Mesenchymal stem cell (in vitro differentiated cells and primary cell): ENCODE results near the gene HYAL3.

Source experiments
- DNase-seq: peaks from one replicate; pipeline ENCODE4 v3.0.0-alpha.2; 2013
- H2AFZ ChIP-seq: one replicate; pipeline ENCODE4 v1.6.1; 2013; ENCODE audit warnings: low read depth, mild to moderate bottlenecking, control low read depth, inconsistent platforms, low read length, moderate library complexity
- H2AK5ac ChIP-seq: 2 replicates; pipeline ENCODE4 v1.6.1; 2013; ENCODE audit warnings: low read length, moderate library complexity, mild to moderate bottlenecking, inconsistent platforms; ENCODE audit not compliant: severe bottlenecking
- H2BK120ac ChIP-seq: one replicate; pipeline ENCODE4 v1.6.1; 2013; ENCODE audit warnings: low read depth, mild to moderate bottlenecking, inconsistent platforms, low read length, moderate library complexity
- H2BK12ac ChIP-seq, 2 experiments: one replicate each; pipeline ENCODE4 v1.6.1; 2013; ENCODE audit warnings: inconsistent platforms in 2 of 2, low read length in 2 of 2, mild to moderate bottlenecking in 2 of 2, moderate library complexity in 2 of 2, control low read depth in 1 of 2
- H2BK15ac ChIP-seq: one replicate; pipeline ENCODE4 v1.6.1; 2013; ENCODE audit warnings: mild to moderate bottlenecking, low read depth, inconsistent platforms; ENCODE audit not compliant: poor library complexity, severe bottlenecking
- H2BK5ac ChIP-seq: 2 replicates; pipeline ENCODE4 v1.6.1; 2013; ENCODE audit warnings: low read depth, mild to moderate bottlenecking, low read length, control low read depth, inconsistent platforms; ENCODE audit not compliant: poor library complexity, severe bottlenecking
- H3K14ac ChIP-seq, 2 experiments: one replicate each; pipeline ENCODE4 v1.6.1; 2013; ENCODE audit warnings: inconsistent platforms in 2 of 2, low read length in 2 of 2, control low read depth in 1 of 2, mild to moderate bottlenecking in 1 of 2, moderate library complexity in 1 of 2
- H3K18ac ChIP-seq, 2 experiments: one replicate each; pipeline ENCODE4 v1.6.1; 2013; ENCODE audit warnings: inconsistent platforms in 2 of 2, low read length in 2 of 2, control low read depth in 1 of 2, low read depth in 1 of 2, mild to moderate bottlenecking in 1 of 2
- H3K23ac ChIP-seq, 2 experiments: one replicate each; pipeline ENCODE4 v1.6.1; 2013; ENCODE audit warnings: inconsistent platforms in 2 of 2, low read length in 2 of 2, mild to moderate bottlenecking in 2 of 2, moderate library complexity in 2 of 2, control low read depth in 1 of 2
- H3K27ac ChIP-seq: 2 replicates; pipeline ENCODE4 v1.5.1; 2013; ENCODE audit warnings: mild to moderate bottlenecking, moderate library complexity, low read length, control low read depth, inconsistent platforms; ENCODE audit not compliant: poor library complexity, severe bottlenecking
- H3K27me3 ChIP-seq, 2 experiments: 2 replicates each; pipeline versions ENCODE4 v1.6.1 to v1.7.0; 2013; ENCODE audit warnings: low read length in 2 of 2, mild to moderate bottlenecking in 2 of 2, moderate library complexity in 2 of 2, control low read depth in 1 of 2, inconsistent platforms in 1 of 2; ENCODE audit not compliant: control insufficient read depth in 1 of 2, insufficient read depth in 1 of 2
- H3K36me3 ChIP-seq, 2 experiments: 2 replicates each; pipeline versions ENCODE4 v1.6.1 to v1.7.0; 2013; ENCODE audit warnings: low read length in 2 of 2, control low read depth in 1 of 2, inconsistent platforms in 1 of 2, low read depth in 1 of 2, mild to moderate bottlenecking in 1 of 2; ENCODE audit not compliant: insufficient read depth in 2 of 2, control insufficient read depth in 1 of 2
- H3K4ac ChIP-seq, 2 experiments: one replicate each; pipeline ENCODE4 v1.6.1; 2013; ENCODE audit warnings: inconsistent platforms in 2 of 2, low read length in 2 of 2, mild to moderate bottlenecking in 2 of 2, moderate library complexity in 2 of 2, control low read depth in 1 of 2, low read depth in 1 of 2
- H3K4me1 ChIP-seq: 2 replicates; pipeline ENCODE4 v1.6.1; 2013; ENCODE audit warnings: low read depth, low read length, control low read depth; ENCODE audit not compliant: control insufficient read depth, insufficient read depth
- H3K4me2 ChIP-seq: 2 replicates; pipeline ENCODE4 v1.6.1; 2013; ENCODE audit warnings: low read length, mild to moderate bottlenecking, inconsistent platforms; ENCODE audit not compliant: poor library complexity, severe bottlenecking
- H3K4me3 ChIP-seq, 2 experiments: 2 replicates each; pipeline versions ENCODE4 v1.5.1 to v1.7.0; 2013; ENCODE audit warnings: low read length in 2 of 2, mild to moderate bottlenecking in 2 of 2, control low read depth in 1 of 2, low read depth in 1 of 2; ENCODE audit not compliant: insufficient read depth in 1 of 2
- H3K79me1 ChIP-seq: replicated peaks from 2 replicates; pipeline ENCODE4 v1.6.1; 2013; ENCODE audit warnings: mild to moderate bottlenecking, control low read depth, low read length, inconsistent platforms; ENCODE audit not compliant: poor library complexity, severe bottlenecking
- H3K9ac ChIP-seq: 2 replicates; pipeline ENCODE4 v1.7.0; 2013; ENCODE audit warnings: mild to moderate bottlenecking, low read length, moderate library complexity
- H3K9me3 ChIP-seq: 2 replicates; pipeline ENCODE4 v1.7.0; 2013; ENCODE audit warnings: mild to moderate bottlenecking, low read length; ENCODE audit not compliant: control insufficient read depth
- H4K8ac ChIP-seq: one replicate; pipeline ENCODE4 v1.6.1; 2013; ENCODE audit warnings: inconsistent platforms, mild to moderate bottlenecking, low read length, moderate library complexity
- H4K91ac ChIP-seq: one replicate; pipeline ENCODE4 v1.6.1; 2013; ENCODE audit warnings: mild to moderate bottlenecking, low read length, inconsistent platforms
- WGBS: methylation state at CpG from one replicate; pipeline ENCODE4 v1.1.7; 2013; ENCODE audit warnings: mixed read lengths; 5-methylcytosine and 5-hydroxymethylcytosine counted together

The HYAL3 gene

DNA sequence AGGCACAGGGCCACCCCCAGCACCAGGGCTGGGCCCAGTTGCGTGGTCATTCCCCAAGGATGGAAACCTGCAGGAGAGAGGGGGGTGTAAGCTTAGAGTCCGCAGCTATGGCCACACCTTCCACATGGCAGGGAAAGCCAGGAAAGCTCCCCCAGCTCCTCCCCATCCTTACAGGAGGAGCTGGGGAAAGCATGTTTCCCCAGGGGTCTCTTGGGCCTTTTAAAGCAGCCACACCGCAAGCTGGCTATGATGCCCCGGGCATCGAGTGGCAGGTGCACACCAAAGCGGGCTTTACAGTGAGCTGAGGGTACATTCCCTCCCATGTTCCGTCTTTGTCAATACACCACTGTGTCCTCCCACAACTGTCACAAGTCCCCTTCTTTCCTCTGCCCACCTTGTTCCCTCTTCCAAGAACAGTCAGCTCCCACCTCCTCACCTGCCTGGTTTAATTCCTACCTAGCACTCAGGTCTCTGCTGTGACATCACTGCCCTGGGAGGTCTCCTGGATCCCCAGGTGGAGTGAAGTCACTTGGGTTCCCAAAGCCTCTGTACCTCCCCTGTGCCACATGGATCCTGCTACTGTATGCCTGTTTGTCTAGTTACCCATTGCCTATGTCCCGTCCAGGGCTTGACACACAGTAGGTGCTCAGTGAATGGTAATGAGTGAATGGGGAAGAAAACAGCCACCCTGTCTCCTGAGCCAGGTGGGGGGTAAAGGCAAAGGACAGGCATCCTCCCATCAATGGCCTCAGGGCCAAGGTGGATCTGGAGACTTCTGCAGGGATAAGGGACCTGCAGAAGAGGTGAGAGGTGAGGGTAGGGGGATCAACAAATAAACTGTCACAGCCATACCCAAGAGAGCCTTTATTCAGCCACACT lies 3.4 kb downstream of the HYAL3 start:
- no peaks in the 10 kb centered on the region for H3K27me3 ChIP-seq

DNA sequence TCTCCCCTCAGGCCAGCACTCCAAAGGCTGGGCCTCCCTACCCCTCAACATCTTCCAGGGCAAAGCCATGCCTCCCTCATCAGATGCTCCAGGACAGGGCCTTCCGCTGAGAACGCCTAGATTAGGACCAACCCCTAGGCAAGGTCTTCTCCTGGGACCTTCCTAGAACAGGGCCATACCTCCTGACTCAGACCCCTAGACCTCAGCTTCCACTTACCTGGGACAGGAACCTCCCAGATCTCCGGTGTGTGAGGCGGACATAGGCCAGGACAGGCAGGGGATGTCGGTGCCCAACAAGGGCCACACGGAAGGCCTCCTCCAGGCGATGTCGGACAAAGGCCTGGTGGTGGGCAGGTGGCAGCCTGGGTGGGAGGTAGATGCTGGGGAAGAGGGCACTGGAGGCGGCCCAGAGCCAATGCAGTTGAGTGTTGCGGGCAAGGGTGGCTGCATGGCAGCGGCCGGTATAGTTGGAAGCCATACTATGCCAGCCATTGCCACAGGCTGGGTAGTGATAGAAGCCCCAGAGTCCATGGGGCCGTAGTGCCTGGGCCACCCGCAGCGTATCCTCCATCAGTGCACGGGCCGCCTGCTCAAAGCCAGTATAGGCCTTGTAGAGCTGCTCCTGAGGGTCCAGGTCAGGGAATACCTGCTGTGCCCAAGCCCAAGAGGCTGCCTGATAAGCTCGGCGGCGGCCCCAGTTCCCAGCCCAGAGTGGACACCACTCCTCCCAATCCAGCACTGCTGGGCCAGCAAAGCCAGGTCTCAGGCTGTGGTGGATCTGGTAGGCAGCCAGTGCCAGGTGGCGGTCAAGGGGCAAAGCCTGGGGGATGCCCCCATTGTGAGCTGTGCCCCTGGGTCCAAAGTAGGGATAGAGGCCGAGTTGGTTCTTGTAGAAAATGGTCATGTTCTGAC lies 4.5 kb downstream of the HYAL3 start:
- no peak overlapping the region for H2BK5ac ChIP-seq
- no peak for DNase-seq
- no peak overlapping the region for H4K91ac ChIP-seq
- no peak overlapping the region for H3K4ac ChIP-seq
- H3K23ac ChIP-seq, result no peak overlapping the region
- WGBS, result 93% methylated on average over 22 of the region's 22 CpGs
- no peak overlapping the region for H3K4me2 ChIP-seq
- no peak overlapping the region for H4K8ac ChIP-seq
- H3K9me3 ChIP-seq, result no peaks in the 10 kb centered on the region
- no peak overlapping the region for H3K27ac ChIP-seq
- H3K18ac ChIP-seq, result no peak overlapping the region
- H2AFZ ChIP-seq, result no peak overlapping the region
- H3K27me3 ChIP-seq, result no peaks in the 10 kb centered on the region
- H2BK120ac ChIP-seq, result no peak overlapping the region
- peaks cover 22% of the 10 kb centered on the region for H3K79me1 ChIP-seq
- no peak overlapping the region for H3K14ac ChIP-seq
- H2BK15ac ChIP-seq, result peak overlapping the region; percentile 44
- H3K36me3 ChIP-seq, result peaks cover 13 to 21% of the 10 kb centered on the region in 2 experiments
- H3K4me1 ChIP-seq, result peaks cover 24% of the 10 kb centered on the region
- H3K9ac ChIP-seq, result no peak overlapping the region
- no peak overlapping the region for H2BK12ac ChIP-seq
- H3K4me3 ChIP-seq, result no peak overlapping the region
- H2AK5ac ChIP-seq, result no peak overlapping the region

More for the DNA sequence above, 3.4 kb downstream of the HYAL3 start:
- H3K4me3 ChIP-seq, result no peak overlapping the region
- H3K79me1 ChIP-seq, result peaks cover 13% of the 10 kb centered on the region
- H2BK5ac ChIP-seq, result no peak overlapping the region
- peaks cover 26% of the 10 kb centered on the region for H3K4me1 ChIP-seq
- peaks cover 5 to 12% of the 10 kb centered on the region in 2 experiments for H3K36me3 ChIP-seq
- no peak overlapping the region for H2BK120ac ChIP-seq
- no peak overlapping the region for H3K23ac ChIP-seq
- no peak overlapping the region for H2BK12ac ChIP-seq
- no peak overlapping the region for H2AFZ ChIP-seq
- no peak overlapping the region for H2BK15ac ChIP-seq
- no peak overlapping the region for H3K4ac ChIP-seq
- H2AK5ac ChIP-seq, result no peak overlapping the region
- no peak overlapping the region for H3K14ac ChIP-seq
- no peak overlapping the region for H3K4me2 ChIP-seq
- no peak overlapping the region for H3K9ac ChIP-seq
- no peak overlapping the region for H3K18ac ChIP-seq
- no peak overlapping the region for H4K91ac ChIP-seq
- no peak overlapping the region for H4K8ac ChIP-seq
- no peaks in the 10 kb centered on the region for H3K9me3 ChIP-seq
- 86% methylated on average over 8 of the region's 8 CpGs for WGBS
- DNase-seq, result no peak
- no peak overlapping the region for H3K27ac ChIP-seq

DNA sequence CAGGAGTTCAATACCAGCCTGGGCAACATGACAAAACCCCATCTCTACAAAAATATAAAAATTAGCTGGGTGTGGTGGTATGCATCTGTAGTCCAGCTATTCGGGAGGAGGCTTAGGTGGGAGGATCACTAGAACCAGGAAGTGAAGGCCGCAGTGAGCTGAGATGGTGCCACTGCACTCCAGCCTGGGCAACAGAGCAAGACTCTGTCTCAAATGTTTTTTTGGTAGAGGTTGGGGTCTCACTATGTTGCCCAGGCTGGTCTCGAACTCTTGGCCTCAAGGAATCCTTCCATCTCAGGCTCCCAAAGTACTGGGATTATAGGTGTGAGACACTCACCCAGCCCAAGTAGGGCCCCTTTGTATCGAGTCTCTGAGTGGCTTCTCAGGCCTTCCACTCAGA lies 5.1 kb downstream of the HYAL3 start:
- no peaks in the 10 kb centered on the region for H3K9me3 ChIP-seq
- H3K4me1 ChIP-seq, result peaks cover 24% of the 10 kb centered on the region
- no peak overlapping the region for H3K9ac ChIP-seq
- DNase-seq, result no peak
- H2BK15ac ChIP-seq, result no peak overlapping the region
- WGBS, result 85% methylated on average over 4 of the region's 4 CpGs
- no peak overlapping the region for H2AFZ ChIP-seq
- no peak overlapping the region for H3K4me3 ChIP-seq
- H3K4me2 ChIP-seq, result no peak overlapping the region
- no peak overlapping the region for H3K14ac ChIP-seq
- no peak overlapping the region for H3K18ac ChIP-seq
- H3K79me1 ChIP-seq, result peaks cover 27% of the 10 kb centered on the region
- no peak overlapping the region for H3K23ac ChIP-seq
- no peak overlapping the region for H4K8ac ChIP-seq
- peaks cover 20 to 28% of the 10 kb centered on the region in 2 experiments for H3K36me3 ChIP-seq
- H2BK5ac ChIP-seq, result no peak overlapping the region
- H3K4ac ChIP-seq, result no peak overlapping the region
- no peak overlapping the region for H2BK120ac ChIP-seq
- no peak overlapping the region for H2BK12ac ChIP-seq
- no peaks in the 10 kb centered on the region for H3K27me3 ChIP-seq
- no peak overlapping the region for H2AK5ac ChIP-seq
- H4K91ac ChIP-seq, result no peak overlapping the region
- H3K27ac ChIP-seq, result no peak overlapping the region
